Measurements from ENCODE around the gene ERRFI1.

DNA sequence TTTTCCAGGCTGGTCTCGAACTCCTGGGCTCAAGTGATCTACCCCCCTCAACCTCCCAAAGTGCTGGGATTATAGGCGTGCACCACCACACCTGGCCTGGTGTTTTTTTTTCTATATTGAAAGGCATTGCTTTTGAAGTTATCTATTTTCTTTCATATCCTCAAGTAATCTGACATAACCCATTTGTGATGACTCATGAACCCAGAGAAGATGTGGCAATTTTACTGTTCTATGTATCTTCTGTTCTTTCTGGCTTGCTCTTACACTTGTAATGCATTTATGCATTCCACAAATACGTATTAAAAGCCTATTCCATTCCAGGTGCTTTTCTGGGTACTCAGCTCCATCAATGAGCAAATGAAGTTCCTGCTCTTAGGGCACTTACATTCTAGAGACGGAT lies 29.9 kb upstream of the ERRFI1 start:
- TF ChIP-seq SIN3A (IDR thresholded peaks at IDR 0.05; ENCODE audit: borderline replicate concordance, insufficient read depth, low read length): no peak
- TF ChIP-seq, protein P1, sequence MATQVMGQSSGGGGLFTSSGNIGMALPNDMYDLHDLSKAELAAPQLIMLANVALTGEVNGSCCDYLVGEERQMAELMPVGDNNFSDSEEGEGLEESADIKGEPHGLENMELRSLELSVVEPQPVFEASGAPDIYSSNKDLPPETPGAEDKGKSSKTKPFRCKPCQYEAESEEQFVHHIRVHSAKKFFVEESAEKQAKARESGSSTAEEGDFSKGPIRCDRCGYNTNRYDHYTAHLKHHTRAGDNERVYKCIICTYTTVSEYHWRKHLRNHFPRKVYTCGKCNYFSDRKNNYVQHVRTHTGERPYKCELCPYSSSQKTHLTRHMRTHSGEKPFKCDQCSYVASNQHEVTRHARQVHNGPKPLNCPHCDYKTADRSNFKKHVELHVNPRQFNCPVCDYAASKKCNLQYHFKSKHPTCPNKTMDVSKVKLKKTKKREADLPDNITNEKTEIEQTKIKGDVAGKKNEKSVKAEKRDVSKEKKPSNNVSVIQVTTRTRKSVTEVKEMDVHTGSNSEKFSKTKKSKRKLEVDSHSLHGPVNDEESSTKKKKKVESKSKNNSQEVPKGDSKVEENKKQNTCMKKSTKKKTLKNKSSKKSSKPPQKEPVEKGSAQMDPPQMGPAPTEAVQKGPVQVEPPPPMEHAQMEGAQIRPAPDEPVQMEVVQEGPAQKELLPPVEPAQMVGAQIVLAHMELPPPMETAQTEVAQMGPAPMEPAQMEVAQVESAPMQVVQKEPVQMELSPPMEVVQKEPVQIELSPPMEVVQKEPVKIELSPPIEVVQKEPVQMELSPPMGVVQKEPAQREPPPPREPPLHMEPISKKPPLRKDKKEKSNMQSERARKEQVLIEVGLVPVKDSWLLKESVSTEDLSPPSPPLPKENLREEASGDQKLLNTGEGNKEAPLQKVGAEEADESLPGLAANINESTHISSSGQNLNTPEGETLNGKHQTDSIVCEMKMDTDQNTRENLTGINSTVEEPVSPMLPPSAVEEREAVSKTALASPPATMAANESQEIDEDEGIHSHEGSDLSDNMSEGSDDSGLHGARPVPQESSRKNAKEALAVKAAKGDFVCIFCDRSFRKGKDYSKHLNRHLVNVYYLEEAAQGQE (IDR thresholded peaks at IDR 0.05; ENCODE audit: insufficient read depth in 1 of 2, low read depth in 2 of 2, low read length in 2 of 2): no peak
- no peak for TF ChIP-seq TAF1 (IDR thresholded peaks at IDR 0.05; ENCODE audit: borderline replicate concordance, insufficient read depth, low read length)

Data from PFSK-1 (cell line).